Liver (tissue), 9 donors: Measurements from ENCODE around the gene IHH. TPM values are rescaled to one million over a fixed set of nuclear protein-coding genes. Genes with fewer than 3 reads are reported as not detected.

Experiments
- DNase-seq: peaks from one replicate; pipeline ENCODE4 v3.0.0-alpha.2; 2017; ENCODE audit warnings: low spot score
- H3K27ac ChIP-seq, 2 donors: one replicate each; pipeline ENCODE4 v1.7.0; 2013; ENCODE audit warnings: inconsistent platforms in 2 of 2, low read length in 2 of 2, control low read depth in 1 of 2, low read depth in 1 of 2, mild to moderate bottlenecking in 1 of 2
- H3K27me3 ChIP-seq, 4 donors: one replicate each; pipeline versions ENCODE4 v1.6.1 to v1.7.0; 2013; ENCODE audit warnings: low read length in 3 of 4, inconsistent platforms in 1 of 4, mild to moderate bottlenecking in 1 of 4, moderate library complexity in 1 of 4; ENCODE audit not compliant: control insufficient read depth in 4 of 4, insufficient read depth in 4 of 4
- H3K36me3 ChIP-seq, 4 donors: one replicate each; pipeline versions ENCODE4 v1.6.1 to v1.7.0; 2013; ENCODE audit warnings: low read length in 3 of 4, mild to moderate bottlenecking in 3 of 4, low read depth in 1 of 4, moderate library complexity in 1 of 4; ENCODE audit not compliant: control insufficient read depth in 4 of 4, insufficient read depth in 3 of 4
- H3K4me1 ChIP-seq, 4 donors: one replicate each; pipeline versions ENCODE4 v1.6.1 to v1.7.0; 2013; ENCODE audit warnings: low read length in 3 of 4, mild to moderate bottlenecking in 3 of 4, moderate library complexity in 1 of 4; ENCODE audit not compliant: control insufficient read depth in 4 of 4, insufficient read depth in 4 of 4
- H3K4me3 ChIP-seq, 3 donors: one replicate each; pipeline versions ENCODE4 v1.6.1 to v1.7.0; 2013; ENCODE audit warnings: low read length in 3 of 3, control low read depth in 1 of 3, low read depth in 1 of 3, mild to moderate bottlenecking in 1 of 3
- H3K9ac ChIP-seq, 2 donors: one replicate each; pipeline ENCODE4 v1.7.0; 2013; ENCODE audit warnings: low read length in 2 of 2, mild to moderate bottlenecking in 2 of 2, moderate library complexity in 2 of 2, control low read depth in 1 of 2, low read depth in 1 of 2
- H3K9me3 ChIP-seq, 4 donors: one replicate each; pipeline versions ENCODE4 v1.6.1 to v1.7.0; 2013; ENCODE audit warnings: low read length in 3 of 4; ENCODE audit not compliant: control insufficient read depth in 4 of 4
- EGR1 ChIP-seq, 2 donors: IDR thresholded peaks; 2 replicates each; pipeline ENCODE4 v1.6.1; 2016 to 2018; ENCODE audit warnings: antibody characterized with exemption in 2 of 2, low read depth in 2 of 2
- FOXA2 ChIP-seq: IDR thresholded peaks from 2 replicates; pipeline ENCODE4 v1.6.1; 2016; ENCODE audit warnings: antibody characterized with exemption
- GABPA ChIP-seq, 2 donors: IDR thresholded peaks in 1 of 2; conservative IDR thresholded peaks in 1 of 2; 2 replicates each; pipeline ENCODE4 v1.6.1; 2016; ENCODE audit warnings: antibody characterized with exemption in 2 of 2, mild to moderate bottlenecking in 1 of 2, moderate library complexity in 1 of 2
- HNF4A ChIP-seq, 2 donors: conservative IDR thresholded peaks; 2 replicates each; pipeline ENCODE4 v1.6.1; 2016; ENCODE audit warnings: antibody characterized with exemption in 2 of 2, mild to moderate bottlenecking in 2 of 2
- MAX ChIP-seq: IDR thresholded peaks from 2 replicates; pipeline ENCODE4 v1.6.1; 2016; ENCODE audit warnings: antibody characterized with exemption
- RAD21 ChIP-seq, 2 donors: IDR thresholded peaks; 2 replicates each; pipeline ENCODE4 v1.6.1; 2016; ENCODE audit warnings: antibody characterized with exemption in 2 of 2, mild to moderate bottlenecking in 2 of 2
- REST ChIP-seq: IDR thresholded peaks from 2 replicates; pipeline ENCODE4 v1.6.1; 2016; ENCODE audit warnings: antibody characterized with exemption, mild to moderate bottlenecking
- RXRA ChIP-seq, 2 donors: IDR thresholded peaks; 2 replicates each; pipeline ENCODE4 v1.6.1; 2017 to 2018; ENCODE audit warnings: antibody characterized with exemption in 2 of 2, mild to moderate bottlenecking in 1 of 2
- TAF1 ChIP-seq: conservative IDR thresholded peaks from 2 replicates; pipeline ENCODE4 v1.6.1; 2016; ENCODE audit warnings: antibody characterized with exemption, mild to moderate bottlenecking
- ZBTB33 ChIP-seq: IDR thresholded peaks from 2 replicates; pipeline ENCODE4 v1.6.1; 2016; ENCODE audit warnings: antibody characterized with exemption
- WGBS: extraction: QIAGEN DNeasy Blood & Tissue Kit; methylation state at CpG from one replicate; pipeline ENCODE4 v1.1.7; 2013; 5-methylcytosine and 5-hydroxymethylcytosine counted together
- polyA plus RNA-seq, 2 donors: library from polyadenylated mRNA; stranded (reverse) in 1 of 2; unstranded in 1 of 2; fragments of 200-250 nt in 1 of 2; fragments of >200 nt in 1 of 2; fragmentation: Nextera tagmentation in 1 of 2; extraction: Ambion mirVana in 1 of 2; gene quantifications; one replicate each; pipeline versions ENCODE4 v1.2.1 to v1.2.3, GENCODE V29; 2013 to 2015
- total RNA-seq, 2 donors: library from RNA; depleted of rRNA; stranded (reverse); fragments of >200 nt; gene quantifications; one replicate each; pipeline ENCODE4 v1.2.3, GENCODE V29; 2014
- donor health status: healthy.
- donor health status: healthy.
- donor health status: healthy.
- donor health status: healthy.
- donor health status: healthy.

IHH gene
- total and polyA plus RNA-seq, 4 donors, result 0.51 to 2.4 (median 0.79) TPM

GRCh38 chr2:219095406-219095935 lies 34.8 kb upstream of the IHH start:
- WGBS, result 67% methylated on average over 1 of the region's 1 CpG
- no peak overlapping the region for H3K27ac ChIP-seq
- DNase-seq, result no peak
- no peak overlapping the region for H3K4me3 ChIP-seq
- no peak for TF ChIP-seq RXRA (IDR thresholded peaks at IDR 0.05)
- no peak for TF ChIP-seq REST
- TF ChIP-seq MAX, result no peak
- no peak for TF ChIP-seq TAF1
- TF ChIP-seq ZBTB33, result no peak
- no peak for TF ChIP-seq GABPA (IDR thresholded peaks at IDR 0.05 in 1 of 2, conservative IDR thresholded peaks at IDR 0.05 in 1 of 2)
- no peak for TF ChIP-seq EGR1 (IDR thresholded peaks at IDR 0.05; ENCODE audit: low read depth in 2 of 2)
- no peak for TF ChIP-seq RAD21 (IDR thresholded peaks at IDR 0.05)
- TF ChIP-seq FOXA2, result no peak
- H3K36me3 ChIP-seq, result peaks cover 0 to 5% (median 0%) of the 10 kb centered on the region in 4 donors
- no peaks in the 10 kb centered on the region for H3K9me3 ChIP-seq
- no peak overlapping the region for H3K9ac ChIP-seq
- no peaks in the 10 kb centered on the region for H3K27me3 ChIP-seq
- H3K4me1 ChIP-seq, result no peaks in the 10 kb centered on the region

- TF ChIP-seq HNF4A (conservative IDR thresholded peaks at IDR 0.05) (no peak), EGR1 (IDR thresholded peaks at IDR 0.05; ENCODE audit: low read depth in 2 of 2) (no peak)
- Histone ChIP-seq H3K27me3 (no peaks in the 10 kb centered on the region), H3K36me3 (no peaks in the 10 kb centered on the region), H3K4me3 (no peak overlapping the region), H3K4me1 (no peaks in the 10 kb centered on the region), H3K9ac (no peak overlapping the region), H3K9me3 (no peaks in the 10 kb centered on the region), H3K27ac (no peak overlapping the region)
- DNase-seq, result no peak
- WGBS, result 84% methylated on average over 3 of the region's 3 CpGs
These were observed 33.5 kb upstream of the IHH start for GRCh38 chr2:219094171-219094570.
